Adrenal gland (tissue), 12 donors: ENCODE results near the gene CBX5. TPM values are rescaled to one million over a fixed set of nuclear protein-coding genes. Genes with fewer than 3 reads are reported as not detected.

Source experiments
- polyA plus RNA-seq, 3 donors: library from polyadenylated mRNA; stranded (reverse); fragments of 200-250 nt in 2 of 3; fragments of 350-450 nt in 1 of 3; fragmentation: Illumina TruSeq in 1 of 3; extraction: RNeasy Lipid Tissue Mini Kit (QIAGEN cat#74804) in 1 of 3; gene quantifications; one replicate each; pipeline ENCODE4 v1.2.3, GENCODE V29; 2013 to 2014
- small RNA-seq, 2 donors: library from RNA; depleted of rRNA; stranded (forward); fragments of <200 nt; gene quantifications; one replicate each; pipeline ENCODE3, GENCODE V24; 2016
- total RNA-seq, 9 donors: library from RNA; depleted of rRNA in 4 of 9; stranded (reverse); fragments of >200 nt in 4 of 9; fragments of 120-200 nt in 1 of 9; fragmentation: NEBNext Ultra II Directional in 1 of 9; extraction: Animal tissue kit (Norgen Biotek cat#: 25700) in 1 of 9; gene quantifications; one replicate each; pipeline versions ENCODE4 v1.1.0 to v1.2.4, GENCODE V29; 2013 to 2023
- donor health status: healthy with polysubstance abuse.
- donor health status: Bipolar disorder and iron deficiency.
- donor health status: DM: yes; HTN: yes; CAD: no.
- donor health status: DM: no; HTN: no; CAD: no.
- donor health status: DM: no; HTN: no; CAD: no.
- donor health status: DM: yes; HTN: yes; CAD: no.

CBX5 gene
- total and polyA plus RNA-seq, 12 donors = 8.2 to 88.4 (median 54.6) TPM

Small RNA genes lying within 50 kb of the gene (small RNA-seq; reads per million reads assigned to genes)
- gene RN7SL390P = 0 reads per million in 2 donors
- gene RNU6-950P = 0 reads per million in 2 donors

Other genes with a start within 250 kb of the CBX5 start
- gene HOXC5, start 247.1 kb downstream of the CBX5 start, total RNA-seq = 1 to 10 TPM in 3 of 9 donors, under 1 TPM in 6; 0.36 to 1.9 (median 0.86) TPM
- 1 to 10 TPM in 1 of 3 donors, under 1 TPM in 2; 0.48 to 1.3 (median 0.51) TPM for gene HOXC5, start 247.1 kb downstream of the CBX5 start, polyA plus RNA-seq
- gene HOXC4, start 226.3 kb downstream of the CBX5 start, total RNA-seq = 1 to 10 TPM in 7 of 9 donors, under 1 TPM in 2; 0.78 to 7.4 (median 2.9) TPM
- gene HOXC4, start 226.3 kb downstream of the CBX5 start, polyA plus RNA-seq = 1 to 10 TPM; 2.9 to 7.3 (median 3.0) TPM
- 10 to 100 TPM; 29.9 to 52.4 (median 38.8) TPM for gene SMUG1, start 91.1 kb downstream of the CBX5 start, total RNA-seq
- 10 to 100 TPM; 28.1 to 60.0 (median 58.1) TPM for gene SMUG1, start 91.1 kb downstream of the CBX5 start, polyA plus RNA-seq
- gene HNRNPA1, start 604 bp upstream of the CBX5 start, total RNA-seq = 1,000 to 10,000 TPM in 1 of 9 donors, 100 to 1,000 TPM in 8; 257 to 1,053 (median 429) TPM
- gene HNRNPA1, start 604 bp upstream of the CBX5 start, polyA plus RNA-seq = 1,000 to 10,000 TPM in 1 of 3 donors, 100 to 1,000 TPM in 2; 901 to 1,171 (median 983) TPM
- gene NFE2, start 20.9 kb upstream of the CBX5 start, total RNA-seq = 1 to 10 TPM in 1 of 9 donors, under 1 TPM in 2, not detected in 6; 0.47 to 3.8 (median 0.72) TPM
- gene NFE2, start 20.9 kb upstream of the CBX5 start, polyA plus RNA-seq = under 1 TPM; 0.13 to 0.80 (median 0.34) TPM
- 100 to 1,000 TPM in 8 of 9 donors, 10 to 100 TPM in 1; 95.2 to 183 (median 152) TPM for gene COPZ1, start 45.0 kb upstream of the CBX5 start, total RNA-seq
- 100 to 1,000 TPM in 1 of 3 donors, 10 to 100 TPM in 2; 54.7 to 252 (median 80.9) TPM for gene COPZ1, start 45.0 kb upstream of the CBX5 start, polyA plus RNA-seq
- gene GPR84, start 84.4 kb upstream of the CBX5 start, total RNA-seq = 1 to 10 TPM in 5 of 9 donors, under 1 TPM in 3, not detected in 1; 0.18 to 6.8 (median 1.3) TPM
- gene GPR84, start 84.4 kb upstream of the CBX5 start, polyA plus RNA-seq = 1 to 10 TPM in 1 of 3 donors, under 1 TPM in 2; 0.56 to 1.3 (median 0.93) TPM
- 10 to 100 TPM in 6 of 9 donors, 1 to 10 TPM in 2, under 1 TPM in 1; 0.94 to 38.2 (median 13.0) TPM for gene ZNF385A, start 104.6 kb upstream of the CBX5 start, total RNA-seq
- 10 to 100 TPM in 2 of 3 donors, 1 to 10 TPM in 1; 2.7 to 28.0 (median 24.3) TPM for gene ZNF385A, start 104.6 kb upstream of the CBX5 start, polyA plus RNA-seq
- 100 to 1,000 TPM in 3 of 9 donors, 10 to 100 TPM in 6; 15.7 to 141 (median 75.4) TPM for gene ITGA5, start 139.1 kb upstream of the CBX5 start, total RNA-seq
- 100 to 1,000 TPM in 1 of 3 donors, 10 to 100 TPM in 2; 52.2 to 118 (median 56.7) TPM for gene ITGA5, start 139.1 kb upstream of the CBX5 start, polyA plus RNA-seq
- gene GTSF1, start 193.5 kb upstream of the CBX5 start, total RNA-seq = under 1 TPM in 4 of 9 donors, not detected in 5; 0.28 to 0.90 (median 0.55) TPM
- 1 to 10 TPM in 1 of 3 donors, under 1 TPM in 1, not detected in 1; 0.37 to 2.2 TPM for gene GTSF1, start 193.5 kb upstream of the CBX5 start, polyA plus RNA-seq
- gene NCKAP1L, start 217.6 kb upstream of the CBX5 start, total RNA-seq = 10 to 100 TPM in 8 of 9 donors, 1 to 10 TPM in 1; 3.8 to 61.4 (median 28.3) TPM
- gene NCKAP1L, start 217.6 kb upstream of the CBX5 start, polyA plus RNA-seq = 10 to 100 TPM in 1 of 3 donors, 1 to 10 TPM in 2; 5.2 to 11.8 (median 6.8) TPM